ENCODE results near the gene RAD51C.
A peak's percentile ranks its signal among the peaks of the same experiment; 100 is the strongest.
"Not testable (repeated sequence)": the region's sequence is repeated elsewhere in the genome, so short reads cannot be mapped to it uniquely, and the experiment has no call there.

RAD51C gene

DNA sequence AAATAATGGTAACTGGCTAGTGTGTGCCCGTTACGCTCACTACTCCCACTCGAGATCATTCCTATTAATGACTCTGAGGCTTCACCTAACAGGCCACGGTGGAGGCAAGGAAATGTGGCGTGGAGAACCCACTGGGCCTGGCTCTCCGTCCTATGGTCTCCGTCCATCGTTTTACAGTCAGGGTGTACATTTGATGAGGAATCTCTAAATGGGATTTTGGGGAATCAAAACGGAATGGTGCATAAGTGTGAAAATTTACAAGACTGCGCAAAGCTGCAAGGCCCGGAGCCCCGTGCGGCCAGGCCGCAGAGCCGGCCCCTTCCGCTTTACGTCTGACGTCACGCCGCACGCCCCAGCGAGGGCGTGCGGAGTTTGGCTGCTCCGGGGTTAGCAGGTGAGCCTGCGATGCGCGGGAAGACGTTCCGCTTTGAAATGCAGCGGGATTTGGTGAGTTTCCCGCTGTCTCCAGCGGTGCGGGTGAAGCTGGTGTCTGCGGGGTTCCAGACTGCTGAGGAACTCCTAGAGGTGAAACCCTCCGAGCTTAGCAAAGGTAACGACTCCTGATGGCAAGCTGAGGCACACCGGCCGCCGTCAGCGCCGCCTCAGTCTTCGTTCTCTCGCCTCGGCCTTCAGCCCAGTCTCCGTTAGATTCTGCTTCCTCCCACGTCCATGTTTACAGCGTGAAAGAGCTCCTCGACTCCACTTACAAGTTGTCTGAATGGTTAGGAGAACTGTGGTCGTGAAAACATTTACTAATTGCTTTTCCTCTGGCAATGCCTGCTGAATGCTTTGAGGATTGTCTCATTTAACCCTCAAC lies at the start of gene RAD51C:
RAD51C (plus strand) TSS at position 364 of the 817 bp plus-strand sequence; CDS start at position 406, 42 bp downstream.
- peak; percentile 82 for DNase-seq (ENCODE audit: low spot score)

DNA sequence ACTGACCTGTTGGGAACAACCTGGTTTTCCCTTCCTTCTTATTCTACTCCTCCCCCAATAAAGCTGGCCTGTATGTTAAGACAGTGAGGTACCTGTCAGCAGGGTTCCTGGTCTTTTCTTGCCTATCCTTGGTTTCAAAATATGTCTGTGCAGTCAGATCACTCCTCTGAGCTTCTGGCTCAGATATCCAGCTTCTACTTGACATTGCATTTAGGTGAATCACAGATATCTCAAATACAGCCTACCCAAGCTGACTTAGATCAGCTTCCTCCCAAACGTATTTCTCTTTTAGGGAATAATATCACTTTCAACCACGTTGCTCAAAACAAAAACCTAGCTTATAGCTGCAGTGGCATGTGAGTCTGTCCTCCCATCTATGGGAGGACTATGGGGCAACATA lies 49.3 kb upstream of the RAD51C start:
- no peak for DNase-seq (ENCODE audit: low spot score)

GRCh38 chr17:58648236-58648635 lies 44.2 kb upstream of the RAD51C start:
- no peak for DNase-seq (ENCODE audit: low spot score)

- DNase-seq (ENCODE audit: low spot score) = not testable (repeated sequence)
Measured at GRCh38 chr17:58657962-58658803, 34.2 kb upstream of the RAD51C start.

DNA sequence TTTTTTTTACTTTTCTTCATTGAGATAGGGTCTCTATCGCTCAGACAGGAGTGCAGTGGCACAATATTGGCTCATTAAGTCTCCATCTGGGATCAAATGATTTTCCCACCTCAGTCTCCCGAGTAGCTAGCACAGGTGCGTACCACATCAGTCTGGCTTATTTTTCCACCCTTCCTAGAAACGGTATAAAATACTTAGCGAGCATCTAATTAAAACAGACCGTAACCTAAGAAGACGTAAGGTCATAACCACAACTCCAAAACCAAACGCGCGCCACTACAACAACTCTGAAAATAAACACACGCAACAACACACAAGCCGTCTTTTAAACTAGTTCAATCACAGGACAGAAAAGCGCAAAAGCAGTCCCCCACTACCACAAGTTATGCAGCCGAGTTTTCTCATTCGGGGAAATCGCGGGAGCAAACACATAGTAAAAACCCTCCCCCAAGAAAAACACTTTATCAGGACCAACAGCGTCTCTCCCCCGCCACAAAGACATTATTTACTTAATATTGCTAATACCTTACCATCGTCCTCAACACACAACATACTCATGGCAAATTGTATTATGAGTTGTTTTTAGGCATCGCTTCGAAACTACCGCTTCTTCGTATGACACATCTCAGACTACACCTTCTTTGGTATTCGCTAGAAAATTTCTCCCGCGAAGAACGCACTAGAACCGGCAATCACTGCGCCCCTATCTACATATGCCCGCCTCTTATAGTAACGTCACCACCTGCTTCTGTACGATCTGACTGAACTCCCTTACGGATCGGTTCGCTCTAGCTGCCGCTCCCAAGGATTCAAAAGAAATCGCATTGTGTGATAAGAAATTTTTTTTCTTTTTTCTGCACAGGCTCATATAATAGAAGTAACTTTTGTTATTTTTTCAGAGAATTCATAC lies 33.3 kb upstream of the RAD51C start:
- peak; percentile 68 for DNase-seq (ENCODE audit: low spot score)

- not testable (repeated sequence) for DNase-seq (ENCODE audit: low spot score)
Measured at GRCh38 chr17:58659714-58660084, 32.7 kb upstream of the RAD51C start.

DNA sequence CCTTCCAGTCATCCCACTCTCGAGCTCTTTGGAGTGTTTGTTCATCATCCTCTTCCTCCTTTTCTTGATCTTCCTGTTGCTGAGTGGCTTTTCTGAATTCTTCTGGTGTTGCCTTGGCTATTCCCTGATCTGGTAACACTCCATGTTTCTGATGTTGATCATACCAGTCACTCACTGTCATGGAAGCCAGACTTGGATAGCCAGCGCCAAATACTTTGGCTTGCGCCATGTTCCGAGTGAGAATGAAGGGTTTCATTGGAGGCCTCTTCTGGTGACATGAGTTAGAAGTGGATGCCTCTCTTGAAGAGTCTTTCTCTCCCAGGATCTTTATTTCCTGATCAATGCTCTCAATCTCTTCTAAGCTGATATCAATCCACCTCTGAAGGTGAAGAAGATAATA lies 31.8 kb upstream of the RAD51C start:
- no peak for DNase-seq (ENCODE audit: low spot score)

DNA sequence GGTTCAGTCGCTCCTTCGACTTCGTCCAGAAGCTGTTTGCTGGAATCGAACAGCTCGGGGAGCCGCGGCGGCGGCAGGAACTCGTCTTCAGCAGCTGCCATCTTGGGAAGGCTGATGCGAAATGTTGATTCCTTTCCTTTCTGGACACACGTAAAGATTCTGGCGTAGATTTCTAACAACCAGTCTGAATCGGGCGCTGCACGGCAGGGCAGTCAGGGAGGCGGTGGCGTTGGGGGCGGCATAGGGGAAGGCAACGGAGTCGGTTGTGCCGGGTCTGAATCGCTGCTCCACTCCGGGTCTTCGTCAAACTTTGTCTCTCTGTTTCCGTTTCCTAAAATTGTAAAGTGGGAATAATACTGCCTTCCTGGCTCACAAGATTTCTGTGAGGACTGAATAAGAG lies 30.9 kb upstream of the RAD51C start:
- no peak for DNase-seq (ENCODE audit: low spot score)

- no peak for DNase-seq (ENCODE audit: low spot score)
Measured at GRCh38 chr17:58664302-58664701, 28.1 kb upstream of the RAD51C start.

DNA sequence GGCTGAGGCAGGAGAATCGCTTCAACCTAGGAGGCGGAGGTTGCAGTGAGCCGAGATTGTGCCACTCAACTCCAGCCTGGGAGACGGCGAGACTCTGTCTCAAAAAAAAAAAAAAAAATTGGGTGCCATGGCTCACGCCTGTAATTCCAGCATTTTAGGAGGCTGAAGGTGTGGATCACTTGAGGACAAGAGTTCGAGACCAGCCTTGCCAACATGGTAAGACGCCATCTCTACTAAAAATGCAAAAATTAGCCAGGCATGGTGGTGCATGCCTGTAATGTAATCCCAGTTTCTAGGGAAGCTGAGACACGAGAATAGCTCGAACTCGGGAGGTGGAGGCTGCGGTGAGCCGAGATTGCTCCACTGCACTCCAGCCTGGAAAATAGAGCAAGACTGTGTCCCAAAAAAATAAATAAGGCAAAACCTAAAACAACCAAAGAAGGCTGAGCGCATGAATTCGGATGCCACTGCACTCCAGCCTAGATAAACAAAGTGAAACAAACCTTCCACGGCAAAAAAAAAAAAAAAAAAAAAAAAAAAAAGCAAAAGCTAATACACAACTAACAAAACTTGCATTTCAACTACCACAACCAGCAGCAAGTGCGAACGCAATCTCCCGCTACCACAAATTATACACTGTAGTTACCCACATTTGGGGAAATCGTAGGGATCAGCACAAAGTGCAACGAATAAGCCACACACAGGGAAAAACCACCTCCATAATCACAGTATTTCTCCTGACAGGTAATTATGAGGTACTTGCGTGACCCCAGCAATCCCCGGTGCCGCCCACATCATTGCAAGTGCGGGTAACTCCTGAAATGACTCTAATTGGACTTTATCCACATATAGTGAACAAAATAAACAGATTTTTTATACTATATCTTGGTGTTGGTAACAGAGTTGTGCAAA lies 26.2 kb upstream of the RAD51C start:
- DNase-seq (ENCODE audit: low spot score) = no peak

DNA sequence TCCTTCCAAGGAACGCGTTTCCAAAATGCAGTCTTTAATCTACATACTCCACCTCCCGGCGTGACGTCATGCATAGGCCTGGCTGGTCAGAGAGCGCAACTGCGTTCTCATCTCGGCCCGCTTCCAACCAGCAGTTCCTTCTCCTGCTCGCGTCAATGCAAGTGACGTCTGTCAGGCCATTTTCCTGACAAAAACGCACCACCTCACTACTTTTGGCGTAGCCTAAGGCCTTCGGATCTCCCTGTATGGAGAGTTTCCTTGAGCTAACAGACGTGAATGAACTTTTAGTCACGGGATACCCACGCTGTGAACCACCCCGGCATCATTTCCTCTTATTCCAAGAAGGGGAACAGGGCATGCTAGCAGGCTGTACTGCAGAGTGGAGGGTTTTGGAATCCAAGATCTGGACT lies 25.5 kb upstream of the RAD51C start:
- peak; percentile 21 for DNase-seq (ENCODE audit: low spot score)

GRCh38 chr17:58667934-58668597 lies 24.3 kb upstream of the RAD51C start:
- no peak for DNase-seq (ENCODE audit: low spot score)

DNA sequence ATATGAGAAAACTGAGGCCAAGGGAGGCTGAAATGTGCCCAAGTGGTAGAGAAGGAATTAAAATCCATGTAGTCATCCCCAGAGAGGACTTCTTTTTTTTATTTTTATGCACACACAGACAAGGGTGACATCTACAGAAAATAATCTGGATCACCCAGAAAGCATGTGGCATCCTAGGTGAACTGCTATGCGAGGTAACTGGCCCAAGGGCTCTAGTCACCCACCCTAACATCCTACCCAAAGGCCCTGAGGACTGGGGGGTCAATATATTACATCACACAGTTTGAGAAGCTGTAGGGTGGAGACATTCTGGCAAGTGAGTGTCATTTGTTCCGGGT lies 23.8 kb upstream of the RAD51C start:
- no peak for DNase-seq (ENCODE audit: low spot score)

GRCh38 chr17:58669853-58670252 lies 22.5 kb upstream of the RAD51C start:
- DNase-seq (ENCODE audit: low spot score) = no peak

- DNase-seq (ENCODE audit: low spot score) = no peak
Measured at GRCh38 chr17:58671969-58672368, 20.4 kb upstream of the RAD51C start.

DNA sequence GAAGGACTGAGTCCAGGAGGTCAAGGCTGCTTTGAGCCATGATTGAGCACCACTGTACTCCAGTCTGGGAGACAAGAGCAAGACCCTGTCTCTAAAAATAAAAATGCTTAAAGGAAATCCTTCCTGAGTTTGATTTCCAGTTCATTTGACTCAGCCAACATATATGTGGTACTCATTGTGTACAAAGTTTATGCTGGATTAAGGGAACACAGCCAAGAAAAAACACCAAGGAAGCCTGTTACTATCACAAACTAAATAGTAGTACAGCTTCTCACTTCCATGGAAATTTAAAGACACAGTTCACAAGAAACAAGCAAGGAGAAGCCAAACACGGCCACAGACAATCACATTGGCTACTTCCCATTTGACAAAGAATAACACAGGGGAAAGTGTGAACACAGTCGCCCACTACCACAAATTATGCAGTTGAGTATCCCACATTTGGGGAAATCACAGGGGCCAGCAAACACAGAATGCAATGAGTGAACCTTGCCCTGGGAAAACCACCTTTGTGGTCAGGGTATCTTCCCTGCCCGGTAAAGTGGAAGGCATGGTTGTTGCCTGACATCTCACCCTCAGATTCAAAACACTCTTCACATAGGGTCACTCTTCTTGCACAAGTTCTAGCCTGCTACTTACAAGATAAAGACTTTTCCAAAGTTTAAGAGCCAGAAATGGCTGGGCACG lies 15.1 kb upstream of the RAD51C start:
- no peak for DNase-seq (ENCODE audit: low spot score)

DNA sequence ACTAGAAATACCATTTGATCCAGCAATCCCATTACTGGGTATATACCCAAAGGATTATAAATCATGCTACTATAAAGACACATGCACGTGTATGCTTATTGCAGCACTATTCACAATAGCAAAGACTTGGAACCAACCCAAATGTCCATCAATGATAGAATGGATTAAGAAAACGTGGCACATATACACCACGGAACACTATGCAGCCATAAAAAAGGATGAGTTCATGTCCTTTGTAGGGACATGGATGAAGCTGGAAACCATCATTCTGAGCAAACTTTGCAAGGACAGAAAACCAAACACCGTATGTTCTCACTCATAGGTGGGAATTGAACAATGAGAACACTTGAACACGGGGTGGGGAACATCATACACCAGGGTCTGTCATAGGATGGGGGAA lies 14.1 kb upstream of the RAD51C start:
- DNase-seq (ENCODE audit: low spot score) = not testable (repeated sequence)

GRCh38 chr17:58679263-58680037 lies 13.0 kb upstream of the RAD51C start:
- no peak for DNase-seq (ENCODE audit: low spot score)

DNA sequence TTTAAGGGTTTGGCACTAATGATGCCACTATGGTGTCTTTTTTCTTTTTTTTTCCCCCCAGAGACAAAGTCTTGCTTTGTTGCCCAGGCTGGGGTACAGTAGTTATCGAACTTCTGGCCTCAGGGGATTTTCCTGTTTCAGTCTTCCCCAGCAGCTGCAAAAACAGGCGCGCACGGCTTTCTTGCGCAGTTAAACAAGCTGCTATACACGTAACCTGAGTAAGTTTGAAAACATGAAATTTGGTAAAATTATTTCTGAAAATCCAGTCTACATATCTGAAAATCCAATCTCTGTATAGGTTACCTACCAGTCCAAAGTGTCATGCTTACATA lies 12.4 kb upstream of the RAD51C start:
- no peak for DNase-seq (ENCODE audit: low spot score)

All from CD4-positive, alpha-beta T cell treated with Interleukin-6 at 100 ng/mL for 8 hours (primary cell).